ENCODE data around the gene THAP3.

- TF ChIP-seq CTCF (IDR thresholded peaks at IDR 0.05) (peak in 1 of 6 experiments; percentile 7), POLR2A (IDR thresholded peaks at IDR 0.05) (peak in 1 of 2 donors; percentile 34)
These were observed 11.9 kb upstream of the THAP3 start for GRCh38 chr1:6612641-6613360.

Data from adrenal gland (tissue), 5 donors.